Vagina (tissue), 2 donors: Measurements from ENCODE around the gene PPM1N. TPM values are rescaled to one million over a fixed set of nuclear protein-coding genes. Genes with fewer than 3 reads are reported as not detected.
A peak's percentile ranks its signal among the peaks of the same experiment; 100 is the strongest.

ENCODE experiments used
- DNase-seq, 2 donors: peaks; one replicate each; pipeline ENCODE4 v3.0.0-alpha.2; 2017; ENCODE audit errors: extremely low spot score in 2 of 2
- H3K27ac ChIP-seq: fragments of 200-600 bp; sonication (generic); one replicate; pipeline ENCODE4 v1.5.1; 2019
- H3K27me3 ChIP-seq: fragments of 200-600 bp; sonication (generic); one replicate; pipeline ENCODE4 v1.5.1; 2019
- H3K36me3 ChIP-seq, 2 donors: fragments of 200-600 bp; sonication (generic); one replicate each; pipeline ENCODE4 v1.5.1; 2017 to 2019
- H3K4me1 ChIP-seq: fragments of 200-600 bp; sonication (generic); one replicate; pipeline ENCODE4 v1.5.1; 2019
- H3K4me3 ChIP-seq, 2 donors: fragments of 200-600 bp; sonication (generic); 1 replicate in 1 of 2; 2 replicates in 1 of 2; pipeline ENCODE4 v1.5.1; 2016 to 2019
- H3K9me3 ChIP-seq: fragments of 200-600 bp; sonication (generic); one replicate; pipeline ENCODE4 v1.5.1; 2019
- CTCF ChIP-seq, 3 experiments: fragments of 450-650 bp in 2 of 3; fragments of 200-600 bp in 1 of 3; sonication (generic) in 1 of 3; IDR thresholded peaks; one replicate each; pipeline ENCODE4 v1.5.1; 2017 to 2019; ENCODE audit warnings: antibody characterized with exemption in 3 of 3, mild to moderate bottlenecking in 2 of 3, moderate library complexity in 2 of 3
- POLR2A ChIP-seq, 2 donors: fragments of 450-650 bp; IDR thresholded peaks; one replicate each; pipeline ENCODE4 v1.6.1; 2017; ENCODE audit warnings: antibody characterized with exemption in 2 of 2, mild to moderate bottlenecking in 2 of 2, moderate library complexity in 2 of 2
- POLR2AphosphoS5 ChIP-seq, 2 donors: sonication (generic); formaldehyde crosslinking; IDR thresholded peaks; one replicate each; pipeline ENCODE4 v1.9.0; 2017; ENCODE audit warnings: antibody characterized with exemption in 2 of 2, mild to moderate bottlenecking in 2 of 2, low read depth in 1 of 2; ENCODE audit not compliant: insufficient read depth in 1 of 2
- intact Hi-C: fragments of 100-400 bp; cut with DNase I; formaldehyde crosslinking; loops from one replicate; pipeline ENCODE4 v1.15.1; 2023
- total RNA-seq: library from RNA; depleted of rRNA; stranded (reverse); fragments of >200 nt; gene quantifications from one replicate; pipeline ENCODE4 v1.2.3, GENCODE V29; 2016

PPM1N gene
- total RNA-seq, 1 donor from 2014 or later = 3.9 TPM

DNA sequence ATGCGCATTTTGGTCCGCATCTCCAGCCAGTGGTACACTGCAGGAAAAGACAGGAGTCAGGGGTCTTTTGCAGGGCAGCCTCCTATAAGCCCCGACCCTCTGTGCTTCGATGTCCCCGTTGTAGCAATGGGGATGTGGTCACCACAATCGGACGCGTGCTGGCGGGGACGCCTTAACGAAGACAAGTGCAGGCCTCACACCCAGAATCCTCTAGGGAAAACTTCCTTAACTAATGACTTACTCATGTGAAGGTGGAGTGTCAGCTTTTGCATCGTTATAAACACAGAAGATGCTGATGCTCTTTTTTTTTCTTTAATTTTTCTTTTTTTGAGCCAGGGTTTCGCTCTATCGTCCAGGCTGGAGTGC is 31.2 kb downstream of the PPM1N start:
- H3K4me3 ChIP-seq = peak overlapping the region in 1 of 2 donors; percentile 39
- no peak overlapping the region for H3K27ac ChIP-seq
- no peak for DNase-seq
- H3K4me1 ChIP-seq = peaks cover 22% of the 10 kb centered on the region
- H3K9me3 ChIP-seq = no peaks in the 10 kb centered on the region
- intact Hi-C loops = no loop called here
- TF ChIP-seq CTCF (IDR thresholded peaks at IDR 0.05) = no peak
- no peak for TF ChIP-seq POLR2AphosphoS5 (IDR thresholded peaks at IDR 0.05; ENCODE audit: insufficient read depth in 1 of 2, low read depth in 1 of 2)
- TF ChIP-seq POLR2A (IDR thresholded peaks at IDR 0.05) = no peak
- no peaks in the 10 kb centered on the region for H3K27me3 ChIP-seq
- H3K36me3 ChIP-seq = peaks cover 0 to 22% of the 10 kb centered on the region in 2 donors

GRCh38 chr19:45531349-45531748 is 33.1 kb downstream of the PPM1N start:
- H3K9me3 ChIP-seq = no peaks in the 10 kb centered on the region
- H3K36me3 ChIP-seq = peaks cover 0 to 7% of the 10 kb centered on the region in 2 donors
- no peak overlapping the region for H3K27ac ChIP-seq
- H3K4me1 ChIP-seq = peaks cover 22% of the 10 kb centered on the region
- intact Hi-C loops = no loop called here
- no peak overlapping the region for H3K4me3 ChIP-seq
- H3K27me3 ChIP-seq = no peaks in the 10 kb centered on the region
- TF ChIP-seq POLR2AphosphoS5 (IDR thresholded peaks at IDR 0.05; ENCODE audit: insufficient read depth in 1 of 2, low read depth in 1 of 2) (no peak), POLR2A (IDR thresholded peaks at IDR 0.05) (no peak), CTCF (IDR thresholded peaks at IDR 0.05) (no peak)
- no peak for DNase-seq

DNA sequence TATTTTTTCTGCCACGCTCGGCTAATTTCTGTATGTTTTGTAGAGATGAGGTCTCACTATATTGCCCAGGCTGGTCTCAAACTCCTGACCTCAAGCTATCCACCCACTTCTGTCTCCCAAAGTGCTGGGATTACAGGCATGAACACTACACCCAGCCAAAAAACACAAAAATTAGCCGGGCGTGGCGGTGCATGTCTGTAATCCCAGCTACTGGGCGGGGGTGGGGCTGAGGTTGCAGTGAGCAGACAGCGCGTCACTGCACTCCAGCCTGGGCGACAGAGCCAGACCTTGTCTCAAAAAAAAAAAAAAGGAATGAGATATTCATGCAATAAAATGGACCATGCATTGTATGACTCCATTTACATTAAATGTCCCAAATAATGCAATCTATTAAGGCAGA is 41.2 kb downstream of the PPM1N start:
- intact Hi-C loops = no loop called here
- TF ChIP-seq POLR2AphosphoS5 (IDR thresholded peaks at IDR 0.05; ENCODE audit: insufficient read depth in 1 of 2, low read depth in 1 of 2) = no peak
- TF ChIP-seq CTCF (IDR thresholded peaks at IDR 0.05) = no peak
- TF ChIP-seq POLR2A (IDR thresholded peaks at IDR 0.05) = no peak
- Histone ChIP-seq H3K36me3 (no peaks in the 10 kb centered on the region), H3K4me3 (no peak overlapping the region), H3K27ac (no peak overlapping the region), H3K9me3 (no peaks in the 10 kb centered on the region), H3K4me1 (no peaks in the 10 kb centered on the region), H3K27me3 (no peaks in the 10 kb centered on the region)
- no peak for DNase-seq

DNA sequence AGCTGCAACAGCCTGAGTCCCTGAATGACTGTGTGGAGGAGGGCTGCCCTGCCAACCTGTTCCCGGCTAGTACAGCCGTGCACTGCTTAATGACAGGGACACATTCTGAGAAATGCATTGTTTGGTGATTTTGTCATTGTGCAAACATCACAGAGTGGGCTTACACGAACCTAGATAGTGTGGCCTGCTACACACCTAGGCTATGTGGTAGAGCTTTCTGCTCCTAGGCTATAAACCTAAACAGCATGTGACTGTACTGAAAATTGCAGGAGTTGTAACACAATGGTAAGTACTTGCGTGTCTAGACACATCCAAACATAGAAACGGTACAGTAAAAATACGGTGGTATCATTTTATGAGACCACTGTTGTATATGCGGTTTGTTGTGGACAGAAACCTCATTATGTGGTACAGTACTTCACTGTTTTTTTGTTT is 44.0 kb downstream of the PPM1N start:
- Histone ChIP-seq H3K4me1 (no peaks in the 10 kb centered on the region), H3K27me3 (no peaks in the 10 kb centered on the region), H3K27ac (no peak overlapping the region), H3K4me3 (no peak overlapping the region), H3K9me3 (no peaks in the 10 kb centered on the region), H3K36me3 (no peaks in the 10 kb centered on the region)
- DNase-seq = no peak
- intact Hi-C loops = no loop called here
- TF ChIP-seq POLR2AphosphoS5 (IDR thresholded peaks at IDR 0.05; ENCODE audit: insufficient read depth in 1 of 2, low read depth in 1 of 2) = peak in 1 of 2 donors; percentile 22
- no peak for TF ChIP-seq CTCF (IDR thresholded peaks at IDR 0.05)

GRCh38 chr19:45547211-45547770 is 49.0 kb downstream of the PPM1N start:
- Histone ChIP-seq H3K27ac (no peak overlapping the region), H3K9me3 (no peaks in the 10 kb centered on the region), H3K4me3 (no peak overlapping the region), H3K27me3 (no peaks in the 10 kb centered on the region), H3K4me1 (peaks cover 18% of the 10 kb centered on the region), H3K36me3 (no peaks in the 10 kb centered on the region)
- no peak for DNase-seq
- intact Hi-C loops = no loop called here
- TF ChIP-seq POLR2A (IDR thresholded peaks at IDR 0.05) (no peak), POLR2AphosphoS5 (IDR thresholded peaks at IDR 0.05; ENCODE audit: insufficient read depth in 1 of 2, low read depth in 1 of 2) (no peak), CTCF (IDR thresholded peaks at IDR 0.05) (no peak)
